ENCODE results near the gene ADAMTS17. TPM values are rescaled to one million over a fixed set of nuclear protein-coding genes. Genes with fewer than 3 reads are reported as not detected.

ADAMTS17 gene
- polyA plus RNA-seq, 3 donors from 2014 or later: 0.27 to 0.53 TPM; not detected in 1

GRCh38 chr15:100055821-100056220 is 286.0 kb downstream of the ADAMTS17 start:
- H3K9me3 Mint-ChIP-seq: no peaks in the 10 kb centered on the region

DNA sequence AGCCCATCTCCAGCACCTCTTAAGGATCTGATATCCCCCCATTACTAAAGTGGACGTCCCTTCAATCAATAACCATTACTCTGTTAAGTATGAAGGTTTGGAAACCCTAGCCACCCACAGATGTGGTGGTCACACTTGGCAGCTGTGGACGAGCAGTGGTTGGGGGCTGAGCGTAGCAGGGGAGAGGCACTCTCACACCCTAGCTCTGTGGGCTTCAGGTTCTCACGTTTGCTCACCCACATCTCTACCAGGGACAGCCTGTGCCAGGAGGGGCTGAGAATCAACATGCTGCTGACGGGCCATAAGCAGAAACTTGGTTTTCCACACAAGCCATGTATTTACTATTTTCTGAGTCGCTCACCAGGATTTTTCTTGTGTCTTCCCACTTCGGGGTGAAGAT is 287.2 kb downstream of the ADAMTS17 start:
- peak; percentile 6 to 14 (median 12) for DNase-seq
- no peaks in the 10 kb centered on the region for H3K9me3 Mint-ChIP-seq
- H3K27ac Mint-ChIP-seq: peak overlapping the region in 1 of 6 donors; percentile 28
- H3K27me3 Mint-ChIP-seq (ENCODE audit: low read depth in 3 of 3): peaks cover 2 to 4% (median 2%) of the 10 kb centered on the region in 3 donors
- H3K36me3 Mint-ChIP-seq: no peaks in the 10 kb centered on the region
- peak overlapping the region in 1 of 5 donors; percentile 40 for H3K4me3 Mint-ChIP-seq
- peaks cover 11 to 18% of the 10 kb centered on the region in 2 donors for H3K4me1 Mint-ChIP-seq

More at GRCh38 chr15:100055821-100056220, 286.0 kb downstream of the ADAMTS17 start:
- no peaks in the 10 kb centered on the region for H3K36me3 Mint-ChIP-seq
- H3K4me1 Mint-ChIP-seq: peaks cover 11 to 18% of the 10 kb centered on the region in 2 donors
- peak overlapping the region in 1 of 5 donors; percentile 1 for H3K4me3 Mint-ChIP-seq
- peaks cover 2% of the 10 kb centered on the region in 3 donors for H3K27me3 Mint-ChIP-seq (ENCODE audit: low read depth in 3 of 3)
- no peak for DNase-seq
- peak overlapping the region in 1 of 6 donors; percentile 3 for H3K27ac Mint-ChIP-seq

- H3K4me3 Mint-ChIP-seq: no peak overlapping the region
- H3K27ac Mint-ChIP-seq: no peak overlapping the region
- no peak for DNase-seq
- peaks cover 11 to 18% of the 10 kb centered on the region in 2 donors for H3K4me1 Mint-ChIP-seq
- H3K9me3 Mint-ChIP-seq: no peaks in the 10 kb centered on the region
- no peaks in the 10 kb centered on the region for H3K36me3 Mint-ChIP-seq
- peaks cover 2 to 4% (median 2%) of the 10 kb centered on the region in 3 donors for H3K27me3 Mint-ChIP-seq (ENCODE audit: low read depth in 3 of 3)
These were observed 288.2 kb downstream of the ADAMTS17 start for GRCh38 chr15:100053474-100054121.

GRCh38 chr15:100052716-100053473 is 288.9 kb downstream of the ADAMTS17 start:
- Mint-ChIP-seq H3K9me3 (peaks cover 0 to under 1% (median 0%) of the 10 kb centered on the region in 6 donors), H3K4me3 (no peak overlapping the region), H3K27me3 (ENCODE audit: low read depth in 3 of 3) (peaks cover 2 to 4% (median 2%) of the 10 kb centered on the region in 3 donors), H3K36me3 (no peaks in the 10 kb centered on the region), H3K4me1 (peaks cover 11 to 18% of the 10 kb centered on the region in 2 donors), H3K27ac (no peak overlapping the region)
- DNase-seq: no peak

GRCh38 chr15:100050877-100051786 is 290.6 kb downstream of the ADAMTS17 start:
- Mint-ChIP-seq H3K4me1 (peaks cover 11 to 18% of the 10 kb centered on the region in 2 donors), H3K4me3 (no peak overlapping the region), H3K27me3 (ENCODE audit: low read depth in 3 of 3) (peaks cover 2 to 4% (median 4%) of the 10 kb centered on the region in 3 donors), H3K27ac (no peak overlapping the region), H3K9me3 (peaks cover 0 to 3% (median under 1%) of the 10 kb centered on the region in 6 donors), H3K36me3 (peaks cover 0 to 5% (median 0%) of the 10 kb centered on the region in 3 donors)
- DNase-seq: no peak

GRCh38 chr15:100049936-100050876 is 291.6 kb downstream of the ADAMTS17 start:
- H3K27me3 Mint-ChIP-seq (ENCODE audit: low read depth in 3 of 3): peaks cover 2 to 4% (median 4%) of the 10 kb centered on the region in 3 donors
- H3K9me3 Mint-ChIP-seq: peaks cover 0 to 3% (median under 1%) of the 10 kb centered on the region in 6 donors
- H3K4me3 Mint-ChIP-seq: no peak overlapping the region
- peaks cover 0 to 5% (median 0%) of the 10 kb centered on the region in 3 donors for H3K36me3 Mint-ChIP-seq
- H3K4me1 Mint-ChIP-seq: peaks cover 8 to 9% of the 10 kb centered on the region in 2 donors
- no peak overlapping the region for H3K27ac Mint-ChIP-seq
- no peak for DNase-seq

- DNase-seq: no peak
- H3K4me3 Mint-ChIP-seq: no peak overlapping the region
- H3K27me3 Mint-ChIP-seq (ENCODE audit: low read depth in 3 of 3): peaks cover 3 to 4% (median 4%) of the 10 kb centered on the region in 3 donors
- no peak overlapping the region for H3K27ac Mint-ChIP-seq
- H3K4me1 Mint-ChIP-seq: peaks cover 2 to 3% of the 10 kb centered on the region in 2 donors
- H3K9me3 Mint-ChIP-seq: peaks cover 0 to 3% (median 1%) of the 10 kb centered on the region in 6 donors
- H3K36me3 Mint-ChIP-seq: peaks cover 0 to 5% (median 0%) of the 10 kb centered on the region in 3 donors
These were observed 292.3 kb downstream of the ADAMTS17 start for GRCh38 chr15:100049483-100049882.

GRCh38 chr15:100048736-100049135 is 293.0 kb downstream of the ADAMTS17 start:
- peaks cover 0 to 2% of the 10 kb centered on the region in 2 donors for H3K4me1 Mint-ChIP-seq
- H3K4me3 Mint-ChIP-seq: no peak overlapping the region
- H3K27ac Mint-ChIP-seq: no peak overlapping the region
- H3K27me3 Mint-ChIP-seq (ENCODE audit: low read depth in 3 of 3): peaks cover 2 to 4% (median 4%) of the 10 kb centered on the region in 3 donors
- H3K9me3 Mint-ChIP-seq: peaks cover 0 to 3% (median 1%) of the 10 kb centered on the region in 6 donors
- DNase-seq: no peak
- peaks cover 0 to 5% (median 0%) of the 10 kb centered on the region in 3 donors for H3K36me3 Mint-ChIP-seq

- H3K36me3 Mint-ChIP-seq: peaks cover 0 to 5% (median 0%) of the 10 kb centered on the region in 3 donors
- H3K4me3 Mint-ChIP-seq: no peak overlapping the region
- H3K9me3 Mint-ChIP-seq: peaks cover 0 to 3% (median 1%) of the 10 kb centered on the region in 6 donors
- no peak overlapping the region for H3K27ac Mint-ChIP-seq
- DNase-seq: no peak
- H3K4me1 Mint-ChIP-seq: no peaks in the 10 kb centered on the region
- H3K27me3 Mint-ChIP-seq (ENCODE audit: low read depth in 3 of 3): peaks cover 1 to 5% (median 2%) of the 10 kb centered on the region in 3 donors
These were observed 298.1 kb downstream of the ADAMTS17 start for GRCh38 chr15:100043692-100044091.

DNA sequence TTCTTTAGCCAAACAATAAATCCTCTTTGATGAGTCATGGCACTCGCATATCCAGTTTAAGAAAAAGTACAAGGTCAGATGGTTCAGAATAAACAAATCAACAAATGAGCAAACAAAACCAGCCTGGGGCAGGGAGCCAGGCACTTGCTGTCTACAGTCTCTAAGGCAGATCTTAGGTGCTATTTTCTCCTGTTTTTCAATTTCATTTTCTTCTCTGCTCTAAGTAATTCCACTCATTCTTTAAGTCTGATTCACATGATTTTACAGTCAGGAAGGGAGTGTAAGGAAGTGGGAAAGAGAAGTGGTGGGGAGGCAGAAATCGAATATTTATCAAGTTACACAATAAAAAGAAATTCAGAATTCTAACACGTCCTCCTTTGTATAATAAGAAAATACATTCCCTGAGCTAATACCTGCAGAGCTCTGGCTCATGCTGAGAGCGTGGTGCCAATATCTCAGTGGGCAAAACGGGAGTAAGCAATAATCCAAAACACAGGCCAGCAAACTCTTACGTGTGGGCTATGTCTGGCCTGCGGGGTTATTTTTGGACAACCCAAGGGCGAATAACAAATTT is 298.6 kb downstream of the ADAMTS17 start:
- Mint-ChIP-seq H3K4me3 (no peak overlapping the region), H3K9me3 (peaks cover 0 to 3% (median 1%) of the 10 kb centered on the region in 6 donors), H3K36me3 (peaks cover 0 to 5% (median 0%) of the 10 kb centered on the region in 3 donors), H3K27ac (no peak overlapping the region), H3K4me1 (no peaks in the 10 kb centered on the region), H3K27me3 (ENCODE audit: low read depth in 3 of 3) (peaks cover 1 to 5% (median 2%) of the 10 kb centered on the region in 3 donors)
- DNase-seq: no peak

- Mint-ChIP-seq H3K4me3 (no peak overlapping the region), H3K27me3 (ENCODE audit: low read depth in 3 of 3) (peaks cover 1 to 5% (median 2%) of the 10 kb centered on the region in 3 donors), H3K9me3 (peaks cover 0 to 3% (median 0%) of the 10 kb centered on the region in 6 donors)
These were observed 299.2 kb downstream of the ADAMTS17 start for GRCh38 chr15:100042558-100042957.

More at GRCh38 chr15:100042558-100042957, 299.2 kb downstream of the ADAMTS17 start:
- H3K27ac Mint-ChIP-seq: no peak overlapping the region
- DNase-seq: no peak
- no peaks in the 10 kb centered on the region for H3K4me1 Mint-ChIP-seq
- peaks cover 0 to 5% (median 0%) of the 10 kb centered on the region in 3 donors for H3K36me3 Mint-ChIP-seq

Measured in immature natural killer cell (primary cell).